ENCODE results near the gene P2RX2.

GRCh38 chr12:132635076-132635955 lies 16.7 kb downstream of the P2RX2 start:
- TF ChIP-seq CTCF (IDR thresholded peaks at IDR 0.05) (no peak), EZH2phosphoT487 (IDR thresholded peaks at IDR 0.05) (no peak), EZH2 (IDR thresholded peaks at IDR 0.05) (no peak)

Data from neural progenitor cell (in vitro differentiated cells).